Lower leg skin (tissue), 3 donors: Measurements from ENCODE around the gene NRG3.

Source experiments
- POLR2A ChIP-seq, 2 donors: fragments of 450-650 bp; IDR thresholded peaks; one replicate each; pipeline ENCODE4 v1.6.1; 2016 to 2017; ENCODE audit warnings: antibody characterized with exemption in 2 of 2, mild to moderate bottlenecking in 1 of 2, moderate library complexity in 1 of 2
- TF ChIP-seq, protein P1 (sequence below), 3 donors: fragments of 450-650 bp; IDR thresholded peaks; one replicate each; pipeline ENCODE4 v1.5.1; 2016; ENCODE audit warnings: antibody characterized with exemption in 3 of 3, mild to moderate bottlenecking in 3 of 3, moderate library complexity in 2 of 3

GRCh38 chr10:82236084-82236731 lies 361.2 kb downstream of the NRG3 start:
- TF ChIP-seq, protein P1, sequence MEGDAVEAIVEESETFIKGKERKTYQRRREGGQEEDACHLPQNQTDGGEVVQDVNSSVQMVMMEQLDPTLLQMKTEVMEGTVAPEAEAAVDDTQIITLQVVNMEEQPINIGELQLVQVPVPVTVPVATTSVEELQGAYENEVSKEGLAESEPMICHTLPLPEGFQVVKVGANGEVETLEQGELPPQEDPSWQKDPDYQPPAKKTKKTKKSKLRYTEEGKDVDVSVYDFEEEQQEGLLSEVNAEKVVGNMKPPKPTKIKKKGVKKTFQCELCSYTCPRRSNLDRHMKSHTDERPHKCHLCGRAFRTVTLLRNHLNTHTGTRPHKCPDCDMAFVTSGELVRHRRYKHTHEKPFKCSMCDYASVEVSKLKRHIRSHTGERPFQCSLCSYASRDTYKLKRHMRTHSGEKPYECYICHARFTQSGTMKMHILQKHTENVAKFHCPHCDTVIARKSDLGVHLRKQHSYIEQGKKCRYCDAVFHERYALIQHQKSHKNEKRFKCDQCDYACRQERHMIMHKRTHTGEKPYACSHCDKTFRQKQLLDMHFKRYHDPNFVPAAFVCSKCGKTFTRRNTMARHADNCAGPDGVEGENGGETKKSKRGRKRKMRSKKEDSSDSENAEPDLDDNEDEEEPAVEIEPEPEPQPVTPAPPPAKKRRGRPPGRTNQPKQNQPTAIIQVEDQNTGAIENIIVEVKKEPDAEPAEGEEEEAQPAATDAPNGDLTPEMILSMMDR (IDR thresholded peaks at IDR 0.05): no peak
- no peak for TF ChIP-seq POLR2A (IDR thresholded peaks at IDR 0.05)
